H9 (cell line): ENCODE measurements around the gene ADAMTS3. TPM values are rescaled to one million over a fixed set of nuclear protein-coding genes. Genes with fewer than 3 reads are reported as not detected.

Experiments used
- DNase-seq: peaks from one replicate; pipeline ENCODE4 v3.0.0-alpha.2; 2017
- H2AFZ ChIP-seq: one replicate; pipeline ENCODE4 v1.6.1; 2013; ENCODE audit warnings: mild to moderate bottlenecking, low read length, control low read depth, moderate library complexity
- H2AK5ac ChIP-seq: 2 replicates; pipeline ENCODE4 v1.6.1; 2013; ENCODE audit warnings: low read length, control low read depth, mixed read lengths; ENCODE audit not compliant: insufficient read length
- H2BK120ac ChIP-seq: one replicate; pipeline ENCODE4 v1.6.1; 2013; ENCODE audit warnings: low read depth, mild to moderate bottlenecking, low read length, control low read depth, inconsistent platforms; ENCODE audit not compliant: poor library complexity, severe bottlenecking
- H2BK12ac ChIP-seq: 2 replicates; pipeline ENCODE4 v1.6.1; 2013; ENCODE audit warnings: low read length, control low read depth, mixed read lengths, low read depth; ENCODE audit not compliant: insufficient read length
- H2BK15ac ChIP-seq: 2 replicates; pipeline ENCODE4 v1.6.1; 2013; ENCODE audit warnings: low read depth, low read length, control low read depth
- H2BK20ac ChIP-seq: one replicate; pipeline ENCODE4 v1.6.1; 2013; ENCODE audit warnings: low read depth, mild to moderate bottlenecking, low read length, control low read depth, inconsistent platforms; ENCODE audit not compliant: poor library complexity, severe bottlenecking
- H2BK5ac ChIP-seq: 2 replicates; pipeline ENCODE4 v1.6.1; 2013; ENCODE audit warnings: low read length, control low read depth, mixed read lengths; ENCODE audit not compliant: insufficient read length
- H3K14ac ChIP-seq: 2 replicates; pipeline ENCODE4 v1.6.1; 2013; ENCODE audit warnings: low read length, control low read depth; ENCODE audit not compliant: insufficient read depth
- H3K18ac ChIP-seq: 2 replicates; pipeline ENCODE4 v1.6.1; 2013; ENCODE audit warnings: low read depth, mild to moderate bottlenecking, mixed read lengths, low read length, control low read depth; ENCODE audit not compliant: insufficient read length
- H3K23ac ChIP-seq: 2 replicates; pipeline ENCODE4 v1.6.1; 2013; ENCODE audit warnings: low read length, control low read depth, mixed read lengths, low read depth; ENCODE audit not compliant: insufficient read length
- H3K23me2 ChIP-seq: 2 replicates; pipeline ENCODE4 v1.6.1; 2013; ENCODE audit warnings: low read depth, mild to moderate bottlenecking, mixed read lengths, low read length, control low read depth; ENCODE audit not compliant: insufficient read length, poor library complexity, severe bottlenecking
- H3K27ac ChIP-seq: 2 replicates; pipeline ENCODE4 v1.5.1; 2013; ENCODE audit warnings: low read length, control low read depth, mixed read lengths, low read depth; ENCODE audit not compliant: insufficient read length
- H3K27me3 ChIP-seq: 2 replicates; pipeline ENCODE4 v1.6.1; 2013; ENCODE audit warnings: low read length, control low read depth, inconsistent platforms; ENCODE audit not compliant: insufficient read depth
- H3K4ac ChIP-seq: 2 replicates; pipeline ENCODE4 v1.6.1; 2013; ENCODE audit warnings: low read depth, mild to moderate bottlenecking, control low read depth, inconsistent platforms, low read length, moderate library complexity
- H3K4me1 ChIP-seq: 2 replicates; pipeline ENCODE4 v1.6.1; 2013; ENCODE audit warnings: low read length, control low read depth, inconsistent platforms; ENCODE audit not compliant: insufficient read depth
- H3K4me2 ChIP-seq: 2 replicates; pipeline ENCODE4 v1.6.1; 2013; ENCODE audit warnings: low read length, control low read depth, mixed read lengths; ENCODE audit not compliant: insufficient read length, insufficient read depth
- H3K56ac ChIP-seq: 2 replicates; pipeline ENCODE4 v1.6.1; 2013; ENCODE audit warnings: low read depth, mild to moderate bottlenecking, mixed read lengths, low read length, control low read depth; ENCODE audit not compliant: insufficient read length
- H3K79me1 ChIP-seq: 2 replicates; pipeline ENCODE4 v1.6.1; 2013; ENCODE audit warnings: low read depth, mild to moderate bottlenecking, moderate library complexity, low read length, control low read depth, inconsistent platforms; ENCODE audit not compliant: insufficient read depth, poor library complexity, severe bottlenecking
- H3K79me2 ChIP-seq: 2 replicates; pipeline ENCODE4 v1.6.1; 2013; ENCODE audit warnings: low read length, control low read depth, inconsistent platforms; ENCODE audit not compliant: insufficient read depth
- H3K9ac ChIP-seq: 2 replicates; pipeline ENCODE4 v1.6.1; 2013; ENCODE audit warnings: low read length, control low read depth, mixed read lengths; ENCODE audit not compliant: insufficient read length; ENCODE audit errors: extremely low read depth
- H3K9me3 ChIP-seq: one replicate; pipeline ENCODE4 v1.6.1; 2013; ENCODE audit warnings: low read depth, low read length, inconsistent platforms; ENCODE audit not compliant: control insufficient read depth
- H3T11ph ChIP-seq: one replicate; pipeline ENCODE4 v1.6.1; 2013; ENCODE audit warnings: mild to moderate bottlenecking, low read length, control low read depth, inconsistent platforms
- H4K20me1 ChIP-seq: one replicate; pipeline ENCODE4 v1.6.1; 2013; ENCODE audit not compliant: control insufficient read depth, insufficient read length, insufficient read depth
- H4K5ac ChIP-seq: 2 replicates; pipeline ENCODE4 v1.6.1; 2013; ENCODE audit warnings: low read depth, mild to moderate bottlenecking, mixed read lengths, low read length, control low read depth; ENCODE audit not compliant: insufficient read length
- H4K8ac ChIP-seq: replicated peaks from 2 replicates; pipeline ENCODE4 v1.6.1; 2013; ENCODE audit warnings: low read length, control low read depth, mixed read lengths, low read depth; ENCODE audit not compliant: insufficient read length
- H4K91ac ChIP-seq: 2 replicates; pipeline ENCODE4 v1.6.1; 2013; ENCODE audit warnings: low read depth, mild to moderate bottlenecking, moderate library complexity, mixed read lengths, low read length, control low read depth; ENCODE audit not compliant: insufficient read length
- H3K27ac Mint-ChIP-seq, 3 experiments: 2 replicates in 2 of 3; 3 replicates in 1 of 3; pipeline ENCODE4 v1.8.0; 2020 to 2021; ENCODE audit warnings: mixed read lengths in 3 of 3, mild to moderate bottlenecking in 1 of 3, moderate library complexity in 1 of 3
- H3K27me3 Mint-ChIP-seq: 2 replicates; pipeline ENCODE4 v1.8.0; 2021; ENCODE audit warnings: low read depth, mild to moderate bottlenecking, moderate library complexity, mixed read lengths
- H3K36me3 Mint-ChIP-seq, 3 experiments: 2 replicates in 2 of 3; 3 replicates in 1 of 3; pipeline ENCODE4 v1.8.0; 2020 to 2021; ENCODE audit warnings: low read depth in 3 of 3, mixed read lengths in 3 of 3; ENCODE audit not compliant: insufficient read depth in 1 of 3
- H3K4me1 Mint-ChIP-seq, 2 experiments: 2 replicates each; pipeline ENCODE4 v1.8.0; 2020; ENCODE audit warnings: mixed read lengths in 2 of 2
- H3K4me3 Mint-ChIP-seq, 2 experiments: 2 replicates in 1 of 2; 3 replicates in 1 of 2; pipeline ENCODE4 v1.8.0; 2020 to 2021; ENCODE audit warnings: mild to moderate bottlenecking in 2 of 2, mixed read lengths in 2 of 2, moderate library complexity in 1 of 2
- H3K9me3 Mint-ChIP-seq, 2 experiments: 2 replicates in 1 of 2; 3 replicates in 1 of 2; pipeline ENCODE4 v1.8.0; 2020; ENCODE audit warnings: mild to moderate bottlenecking in 2 of 2, mixed read lengths in 2 of 2, moderate library complexity in 1 of 2
- total RNA-seq: library from RNA; stranded (reverse); gene quantifications from 2 replicates; pipeline ENCODE4 v1.2.1, GENCODE V29; 2021
- TF ChIP-seq, protein P1 (sequence below): fragments of 200-600 bp; sonication (generic); conservative IDR thresholded peaks from 3 replicates; pipeline ENCODE4 v1.8.0; 2021; ENCODE audit warnings: antibody characterized with exemption, mild to moderate bottlenecking

ADAMTS3 gene
- total RNA-seq, 1 experiment from 2014 or later = 1.1 TPM

GRCh38 chr4:72486991-72487390 lies 82.0 kb downstream of the ADAMTS3 start:
- Histone ChIP-seq H2BK120ac (no peak overlapping the region), H3K18ac (no peak overlapping the region)
- H3K4me1 Mint-ChIP-seq = peaks cover 0 to 2% of the 10 kb centered on the region in 2 experiments; a peak in 1 of 4 replicates

More at GRCh38 chr4:72486991-72487390, 82.0 kb downstream of the ADAMTS3 start:
- no peak overlapping the region for H2BK5ac ChIP-seq
- H3K36me3 Mint-ChIP-seq = no peaks in the 10 kb centered on the region
- H4K20me1 ChIP-seq = no peaks in the 10 kb centered on the region
- TF ChIP-seq, protein P1, sequence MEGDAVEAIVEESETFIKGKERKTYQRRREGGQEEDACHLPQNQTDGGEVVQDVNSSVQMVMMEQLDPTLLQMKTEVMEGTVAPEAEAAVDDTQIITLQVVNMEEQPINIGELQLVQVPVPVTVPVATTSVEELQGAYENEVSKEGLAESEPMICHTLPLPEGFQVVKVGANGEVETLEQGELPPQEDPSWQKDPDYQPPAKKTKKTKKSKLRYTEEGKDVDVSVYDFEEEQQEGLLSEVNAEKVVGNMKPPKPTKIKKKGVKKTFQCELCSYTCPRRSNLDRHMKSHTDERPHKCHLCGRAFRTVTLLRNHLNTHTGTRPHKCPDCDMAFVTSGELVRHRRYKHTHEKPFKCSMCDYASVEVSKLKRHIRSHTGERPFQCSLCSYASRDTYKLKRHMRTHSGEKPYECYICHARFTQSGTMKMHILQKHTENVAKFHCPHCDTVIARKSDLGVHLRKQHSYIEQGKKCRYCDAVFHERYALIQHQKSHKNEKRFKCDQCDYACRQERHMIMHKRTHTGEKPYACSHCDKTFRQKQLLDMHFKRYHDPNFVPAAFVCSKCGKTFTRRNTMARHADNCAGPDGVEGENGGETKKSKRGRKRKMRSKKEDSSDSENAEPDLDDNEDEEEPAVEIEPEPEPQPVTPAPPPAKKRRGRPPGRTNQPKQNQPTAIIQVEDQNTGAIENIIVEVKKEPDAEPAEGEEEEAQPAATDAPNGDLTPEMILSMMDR = no peak
- H3K14ac ChIP-seq = no peak overlapping the region
- no peak overlapping the region for H2BK20ac ChIP-seq
- no peak overlapping the region for H2AK5ac ChIP-seq
- H3K27ac ChIP-seq = no peak overlapping the region
- no peak overlapping the region for H2AFZ ChIP-seq
- H3K27me3 ChIP-seq = no peaks in the 10 kb centered on the region
- H3K27me3 Mint-ChIP-seq = no peaks in the 10 kb centered on the region
- H2BK15ac ChIP-seq = no peak overlapping the region
- H3K9me3 ChIP-seq = no peaks in the 10 kb centered on the region
- H3K56ac ChIP-seq = no peak overlapping the region
- no peak overlapping the region for H3K9ac ChIP-seq
- H3K4me3 Mint-ChIP-seq = no peak overlapping the region
- H2BK12ac ChIP-seq = no peak overlapping the region
- no peak overlapping the region for H4K91ac ChIP-seq
- no peaks in the 10 kb centered on the region for H3K23me2 ChIP-seq
- no peaks in the 10 kb centered on the region for H3K79me2 ChIP-seq
- no peak overlapping the region for H3K4ac ChIP-seq
- H3K4me1 ChIP-seq = no peaks in the 10 kb centered on the region
- DNase-seq = no peak
- H4K8ac ChIP-seq = no peak overlapping the region
- H4K5ac ChIP-seq = no peak overlapping the region
- no peak overlapping the region for H3K23ac ChIP-seq
- no peak overlapping the region for H3T11ph ChIP-seq
- no peak overlapping the region for H3K4me2 ChIP-seq
- H3K27ac Mint-ChIP-seq = no peak overlapping the region
- H3K9me3 Mint-ChIP-seq = peaks cover 0 to 2% of the 10 kb centered on the region in 2 experiments; a peak in 3 of 5 replicates
- H3K79me1 ChIP-seq = no peaks in the 10 kb centered on the region
